SU-DHL-6 (cell line): ENCODE data around the gene FLII.

ENCODE experiments used
- CTCF ChIP-seq: fragments of 200-600 bp; sonication (generic); IDR thresholded peaks from one replicate; pipeline ENCODE4 v1.5.1; 2017; ENCODE audit warnings: antibody characterized with exemption, mild to moderate bottlenecking, low read length, moderate library complexity; ENCODE audit not compliant: insufficient read depth, poor library complexity, severe bottlenecking
- EZH2phosphoT487 ChIP-seq: fragments of 200-600 bp; sonication (generic), shearing (Covaris generic); conservative IDR thresholded peaks from 2 replicates; pipeline ENCODE4 v1.6.1; 2018; ENCODE audit warnings: mild to moderate bottlenecking, antibody characterized with exemption, low read length, moderate library complexity, mixed read lengths

GRCh38 chr17:18277076-18277475, 18.5 kb upstream of the FLII start:
- TF ChIP-seq CTCF = no peak
- TF ChIP-seq EZH2phosphoT487 = no peak
